ENCODE results near the gene BOLA1. TPM values are rescaled to one million over a fixed set of nuclear protein-coding genes. Genes with fewer than 3 reads are reported as not detected.
A peak's percentile ranks its signal among the peaks of the same experiment; 100 is the strongest.
"Not testable (repeated sequence)": the region's sequence is repeated elsewhere in the genome, so short reads cannot be mapped to it uniquely, and the experiment has no call there.

Gene BOLA1
- total RNA-seq, 1 donor from 2014 or later: 10.5 TPM

- Mint-ChIP-seq H3K36me3 (ENCODE audit: low read depth) (no peaks in the 10 kb centered on the region), H3K27ac (ENCODE audit: unreplicated experiment) (no peak overlapping the region), H3K27me3 (ENCODE audit: low read depth) (no peaks in the 10 kb centered on the region), H3K4me1 (ENCODE audit: low read depth) (peaks cover 8% of the 10 kb centered on the region), H3K4me3 (ENCODE audit: unreplicated experiment) (no peak overlapping the region), H3K9me3 (ENCODE audit: low read depth) (no peaks in the 10 kb centered on the region)
- DNase-seq (ENCODE audit: low spot score): no peak
- TF ChIP-seq CTCF (IDR thresholded peaks at IDR 0.05): peak; percentile 37
Measured at GRCh38 chr1:149885339-149886120, 13.8 kb upstream of the BOLA1 start.

GRCh38 chr1:149886121-149886395 lies 13.3 kb upstream of the BOLA1 start:
- not testable (repeated sequence) for H3K4me3 Mint-ChIP-seq (ENCODE audit: unreplicated experiment); DNase-seq (ENCODE audit: low spot score); H3K27me3 Mint-ChIP-seq (ENCODE audit: low read depth); H3K27ac Mint-ChIP-seq (ENCODE audit: unreplicated experiment); H3K9me3 Mint-ChIP-seq (ENCODE audit: low read depth); H3K36me3 Mint-ChIP-seq (ENCODE audit: low read depth); H3K4me1 Mint-ChIP-seq (ENCODE audit: low read depth)

- H3K27me3 Mint-ChIP-seq (ENCODE audit: low read depth): no peaks in the 10 kb centered on the region
- no peak for TF ChIP-seq CTCF (IDR thresholded peaks at IDR 0.05)
- H3K9me3 Mint-ChIP-seq (ENCODE audit: low read depth): no peaks in the 10 kb centered on the region
- H3K4me1 Mint-ChIP-seq (ENCODE audit: low read depth): peaks cover 8% of the 10 kb centered on the region
- H3K4me3 Mint-ChIP-seq (ENCODE audit: unreplicated experiment): no peak overlapping the region
- no peak for DNase-seq (ENCODE audit: low spot score)
- no peak overlapping the region for H3K27ac Mint-ChIP-seq (ENCODE audit: unreplicated experiment)
- H3K36me3 Mint-ChIP-seq (ENCODE audit: low read depth): no peaks in the 10 kb centered on the region
Measured at GRCh38 chr1:149886396-149887195, 12.8 kb upstream of the BOLA1 start.

GRCh38 chr1:149887196-149887455 lies 12.2 kb upstream of the BOLA1 start:
- H3K9me3 Mint-ChIP-seq (ENCODE audit: low read depth); H3K36me3 Mint-ChIP-seq (ENCODE audit: low read depth); H3K27ac Mint-ChIP-seq (ENCODE audit: unreplicated experiment); H3K4me3 Mint-ChIP-seq (ENCODE audit: unreplicated experiment); H3K4me1 Mint-ChIP-seq (ENCODE audit: low read depth); H3K27me3 Mint-ChIP-seq (ENCODE audit: low read depth); DNase-seq (ENCODE audit: low spot score): not testable (repeated sequence)

- no peak for TF ChIP-seq CTCF (IDR thresholded peaks at IDR 0.05)
- Mint-ChIP-seq H3K9me3 (ENCODE audit: low read depth) (no peaks in the 10 kb centered on the region), H3K27me3 (ENCODE audit: low read depth) (no peaks in the 10 kb centered on the region), H3K27ac (ENCODE audit: unreplicated experiment) (no peak overlapping the region), H3K4me1 (ENCODE audit: low read depth) (peaks cover 8% of the 10 kb centered on the region), H3K36me3 (ENCODE audit: low read depth) (no peaks in the 10 kb centered on the region), H3K4me3 (ENCODE audit: unreplicated experiment) (no peak overlapping the region)
- DNase-seq (ENCODE audit: low spot score): no peak
Measured at GRCh38 chr1:149887456-149888246, 11.7 kb upstream of the BOLA1 start.

- H3K9me3 Mint-ChIP-seq (ENCODE audit: low read depth): no peaks in the 10 kb centered on the region
- H3K27ac Mint-ChIP-seq (ENCODE audit: unreplicated experiment): no peak overlapping the region
- H3K36me3 Mint-ChIP-seq (ENCODE audit: low read depth): no peaks in the 10 kb centered on the region
- no peaks in the 10 kb centered on the region for H3K27me3 Mint-ChIP-seq (ENCODE audit: low read depth)
- peaks cover 7% of the 10 kb centered on the region for H3K4me1 Mint-ChIP-seq (ENCODE audit: low read depth)
- H3K4me3 Mint-ChIP-seq (ENCODE audit: unreplicated experiment): no peak overlapping the region
- DNase-seq (ENCODE audit: low spot score): no peak
- peak; percentile 82 for TF ChIP-seq CTCF (IDR thresholded peaks at IDR 0.05)
Measured at GRCh38 chr1:149888247-149888998, 10.9 kb upstream of the BOLA1 start.
